VCaP (cell line): ENCODE data around the gene UBQLN1.

Source experiments
- H3K27ac ChIP-seq: fragments of 450-650 bp; 2 replicates; pipeline ENCODE4 v1.5.1; 2017
- CTCF ChIP-seq: fragments of 450-650 bp; conservative IDR thresholded peaks from 2 replicates; pipeline ENCODE4 v1.5.1; 2017; ENCODE audit warnings: mild to moderate bottlenecking, moderate library complexity

The UBQLN1 gene

GRCh38 chr9:83665580-83666200 lies 42.1 kb downstream of the UBQLN1 start:
- TF ChIP-seq CTCF: no peak
- no peak overlapping the region; the same call in 1 of the 2 replicates for H3K27ac ChIP-seq

- H3K27ac ChIP-seq: no peak overlapping the region
- TF ChIP-seq CTCF: no peak
Observed at GRCh38 chr9:83662933-83663332, 44.8 kb downstream of the UBQLN1 start.

GRCh38 chr9:83656952-83657351 lies 50.8 kb downstream of the UBQLN1 start:
- no peak for TF ChIP-seq CTCF
- no peak overlapping the region for H3K27ac ChIP-seq

- H3K27ac ChIP-seq: no peak overlapping the region
- TF ChIP-seq CTCF: no peak
Observed at GRCh38 chr9:83656032-83656680, 51.6 kb downstream of the UBQLN1 start.

GRCh38 chr9:83655433-83655832 lies 52.3 kb downstream of the UBQLN1 start:
- no peak for TF ChIP-seq CTCF
- H3K27ac ChIP-seq: no peak overlapping the region

- TF ChIP-seq CTCF: no peak
- no peak overlapping the region for H3K27ac ChIP-seq
Observed at GRCh38 chr9:83652433-83652832, 55.3 kb downstream of the UBQLN1 start.

- no peak for TF ChIP-seq CTCF
Observed at GRCh38 chr9:83651558-83651957, 56.2 kb downstream of the UBQLN1 start.

More at GRCh38 chr9:83651558-83651957, 56.2 kb downstream of the UBQLN1 start:
- no peak overlapping the region for H3K27ac ChIP-seq
